K562 (cell line): ENCODE measurements around the gene PDE4D. TPM values are rescaled to one million over a fixed set of nuclear protein-coding genes. Genes with fewer than 3 reads are reported as not detected.

Experiments
- ATAC-seq: fragments of 200-7000 bp; cut with Tn5 transposase; 3 replicates; pipeline ENCODE4 v1.9.1; 2020; ENCODE audit warnings: moderate library complexity
- BruUV-seq: library from RNA; stranded (reverse); fragments of 400-500 nt; replicated peaks from 2 replicates; lab custom pipeline; 2021; lab: Mats Ljungman, UMichigan
- CTCF ChIA-PET: fragments of 300-600 bp; formaldehyde crosslinking; extraction: SDS; loops from one replicate; lab custom pipeline; 2021; ENCODE audit warnings: low intra/inter-chr PET ratio; lab: Yijun Ruan, JAX
- POLR2A ChIA-PET: fragments of 300-600, 350-650 bp; sonication (Branson Sonifier 250); formaldehyde crosslinking; extraction: SDS; loops from one replicate; lab custom pipeline; 2021; ENCODE audit warnings: antibody characterized with exemption, inconsistent platforms; lab: Yijun Ruan, JAX
- DNase-seq, 4 experiments: peaks; one replicate each; pipeline versions ENCODE4 v3.0.0 to v3.0.0-alpha.2; 2011 to 2018; ENCODE audit warnings: low spot score in 3 of 4, mixed read lengths in 3 of 4; ENCODE audit errors: extremely low read depth in 1 of 4
- FAIRE-seq: peaks from 2 replicates; lab custom pipeline; 2011; peaks lifted over from hg19 to GRCh38; lab: Jason Lieb, UNC
- H2AFZ ChIP-seq: 2 replicates; pipeline ENCODE4 v1.6.0; 2011; ENCODE audit warnings: low read depth, low read length, control low read depth, inconsistent platforms
- H3K27ac ChIP-seq: fragments of 200-600 bp; 3 replicates; pipeline ENCODE4 v1.8.0; 2011; ENCODE audit warnings: low read depth, mild to moderate bottlenecking, control low read depth, inconsistent platforms, low read length, moderate library complexity, mixed read lengths; ENCODE audit errors: extremely low read depth
- H3K27me3 ChIP-seq, 2 experiments: fragments of 300-600 bp in 1 of 2; 2 replicates in 1 of 2; 3 replicates in 1 of 2; pipeline versions ENCODE4 v1.6.0 to v1.8.0; 2011; ENCODE audit warnings: inconsistent platforms in 2 of 2, low read length in 2 of 2, mild to moderate bottlenecking in 1 of 2, mixed read lengths in 1 of 2, moderate library complexity in 1 of 2; ENCODE audit not compliant: control insufficient read depth in 2 of 2, insufficient read depth in 2 of 2
- H3K36me3 ChIP-seq: fragments of 300-600 bp; 3 replicates; pipeline ENCODE4 v1.8.0; 2011; ENCODE audit warnings: mild to moderate bottlenecking, low read length, inconsistent platforms; ENCODE audit not compliant: control insufficient read depth, insufficient read depth
- H3K4me1 ChIP-seq, 2 experiments: fragments of 200-600 bp in 1 of 2; replicated peaks in 1 of 2; 2 replicates in 1 of 2; 3 replicates in 1 of 2; pipeline versions ENCODE4 v1.5.1 to v1.8.0; 2011; ENCODE audit warnings: inconsistent platforms in 2 of 2, low read length in 2 of 2, mild to moderate bottlenecking in 1 of 2, mixed read lengths in 1 of 2, moderate library complexity in 1 of 2; ENCODE audit not compliant: control insufficient read depth in 2 of 2, insufficient read depth in 2 of 2
- H3K4me2 ChIP-seq: 2 replicates; pipeline ENCODE4 v1.6.1; 2011; ENCODE audit warnings: low read length, control low read depth, inconsistent platforms, mixed read lengths; ENCODE audit not compliant: insufficient read depth
- H3K4me3 ChIP-seq: fragments of 200-600 bp; sonication (generic), shearing (Covaris generic); 2 replicates; pipeline ENCODE4 v1.5.1; 2016; ENCODE audit warnings: control low read depth, inconsistent platforms
- H3K79me2 ChIP-seq: fragments of 200-600 bp; 3 replicates; pipeline ENCODE4 v1.8.0; 2011; ENCODE audit warnings: low read length, inconsistent platforms; ENCODE audit not compliant: control insufficient read depth, insufficient read depth
- H3K9ac ChIP-seq, 2 experiments: 2 replicates each; pipeline versions ENCODE4 v1.6.0 to v1.6.1; 2011; ENCODE audit warnings: low read depth in 2 of 2, low read length in 2 of 2, control low read depth in 1 of 2, inconsistent platforms in 1 of 2, mild to moderate bottlenecking in 1 of 2, mixed read lengths in 1 of 2; ENCODE audit not compliant: insufficient read depth in 1 of 2
- H3K9me1 ChIP-seq: one replicate; pipeline ENCODE4 v1.6.0; 2011; ENCODE audit warnings: inconsistent platforms, mild to moderate bottlenecking, low read length, moderate library complexity; ENCODE audit not compliant: control insufficient read depth, insufficient read depth
- H3K9me3 ChIP-seq: replicated peaks from 2 replicates; pipeline ENCODE4 v1.5.1; 2011; ENCODE audit warnings: low read depth, low read length, inconsistent platforms; ENCODE audit not compliant: control insufficient read depth, insufficient read depth
- H4K20me1 ChIP-seq: replicated peaks from 2 replicates; pipeline ENCODE4 v1.6.1; 2011; ENCODE audit warnings: low read length, inconsistent platforms, mixed read lengths; ENCODE audit not compliant: control insufficient read depth, insufficient read depth
- C11orf30 ChIP-seq: fragments of 450-650 bp; IDR thresholded peaks from 2 replicates; pipeline ENCODE4 v1.6.1; 2016; ENCODE audit warnings: low read depth, mild to moderate bottlenecking
- E2F3 ChIP-seq: fragments of 250-450 bp; sonication (Bioruptor Pico); IDR thresholded peaks from 2 replicates; pipeline ENCODE4 v1.4.0; 2020; ENCODE audit warnings: mild to moderate bottlenecking
- HIVEP1 ChIP-seq: fragments of 250-450 bp; sonication (Bioruptor Pico); IDR thresholded peaks from 2 replicates; pipeline ENCODE4 v1.4.0; 2020; ENCODE audit warnings: mild to moderate bottlenecking
- MAFK ChIP-seq: IDR thresholded peaks from 2 replicates; pipeline ENCODE4 v1.6.1; 2011; ENCODE audit warnings: low read length, improper control_type of control experiment
- PTBP1 ChIP-seq: fragments of 200-400 bp; formaldehyde crosslinking; IDR thresholded peaks from 2 replicates; pipeline ENCODE4 v1.6.1; 2017; ENCODE audit warnings: low read depth, low read length
- RBM22 ChIP-seq: fragments of 200-400 bp; formaldehyde crosslinking; IDR thresholded peaks from 2 replicates; pipeline ENCODE4 v1.6.1; 2018; ENCODE audit warnings: low read length, low read depth; ENCODE audit not compliant: poor library complexity, severe bottlenecking
- SIN3B ChIP-seq: fragments of 450-650 bp; IDR thresholded peaks from 2 replicates; pipeline ENCODE4 v1.6.1; 2017; ENCODE audit warnings: low read depth, mild to moderate bottlenecking, moderate library complexity
- SNAPC5 ChIP-seq: fragments of 250-450 bp; sonication (Bioruptor Pico); IDR thresholded peaks from 2 replicates; pipeline ENCODE4 v1.8.0; 2021; ENCODE audit warnings: moderate library complexity, mild to moderate bottlenecking, inconsistent platforms
- SUPT5H ChIP-seq: fragments of 450-650 bp; IDR thresholded peaks from 2 replicates; pipeline ENCODE4 v1.6.1; 2016
- ZEB2 ChIP-seq: fragments of 450-650 bp; IDR thresholded peaks from 2 replicates; pipeline ENCODE4 v1.6.1; 2016
- ZFPM2 ChIP-seq: fragments of 250-450 bp; sonication (Bioruptor Pico); IDR thresholded peaks from 2 replicates; pipeline ENCODE4 v1.5.1; 2022; ENCODE audit warnings: mild to moderate bottlenecking
- ZNF146 ChIP-seq: IDR thresholded peaks from one replicate; pipeline ENCODE4 v1.6.1; 2018; ENCODE audit warnings: missing compliant biosample characterization; ENCODE audit not compliant: unreplicated experiment
- ZNF512 ChIP-seq: IDR thresholded peaks from 2 replicates; pipeline ENCODE4 v1.6.1; 2016; ENCODE audit warnings: missing genetic modification characterization, missing compliant biosample characterization
- ZNF668 ChIP-seq: fragments of 250-450 bp; sonication (Bioruptor Pico); IDR thresholded peaks from 2 replicates; pipeline ENCODE4 v1.8.0; 2022; ENCODE audit warnings: mild to moderate bottlenecking, inconsistent platforms
- in situ Hi-C: fragments of 300-500 bp; cut with MboI; formaldehyde crosslinking; loops from 4 replicates; pipeline ENCODE4 v1.15.0; 2018; ENCODE audit warnings: inconsistent platforms, mixed read lengths
- intact Hi-C: fragments of 100-400 bp; cut with micrococcal nuclease; formaldehyde crosslinking; loops from 2 replicates; pipeline ENCODE4 v1.14.2; 2022
- polyA plus RNA-seq, 8 experiments: library from polyadenylated mRNA; depleted of rRNA in 4 of 8; stranded (reverse) in 5 of 8; unstranded in 3 of 8; fragments of >200 nt; fragmentation: Nextera tagmentation in 2 of 8; fragmentation: Illumina TruSeq in 1 of 8; extraction: Ambion mirVana in 2 of 8; extraction: Trizol in 1 of 8; gene quantifications; 2 replicates each; pipeline versions ENCODE4 v1.2.1 to v1.2.3, GENCODE V29; 2011 to 2014; ENCODE audit warnings: inconsistent platforms in 1 of 8, missing spikeins in 1 of 8
- total RNA-seq, 7 experiments: library from RNA; depleted of rRNA in 6 of 7; stranded (reverse); fragments of >200 nt in 6 of 7; fragmentation: Illumina TruSeq in 2 of 7; extraction: Trizol in 2 of 7; gene quantifications; 2 replicates each; pipeline versions ENCODE4 v1.2.1 to v1.2.3, GENCODE V29; 2011 to 2021; ENCODE audit warnings: low replicate concordance in 1 of 7
- TF ChIP-seq, protein P1 (sequence below): fragments of 450-650 bp; formaldehyde crosslinking; IDR thresholded peaks from 2 replicates; pipeline ENCODE4 v1.4.0; 2020; ENCODE audit warnings: mild to moderate bottlenecking, moderate library complexity

PDE4D gene
- total and polyA plus RNA-seq, 9 of the 15 experiments (the other 6 are each of a cell fraction or from before 2014, with no cell fraction given) = 0.04 to 0.46 (median 0.13) TPM

DNA sequence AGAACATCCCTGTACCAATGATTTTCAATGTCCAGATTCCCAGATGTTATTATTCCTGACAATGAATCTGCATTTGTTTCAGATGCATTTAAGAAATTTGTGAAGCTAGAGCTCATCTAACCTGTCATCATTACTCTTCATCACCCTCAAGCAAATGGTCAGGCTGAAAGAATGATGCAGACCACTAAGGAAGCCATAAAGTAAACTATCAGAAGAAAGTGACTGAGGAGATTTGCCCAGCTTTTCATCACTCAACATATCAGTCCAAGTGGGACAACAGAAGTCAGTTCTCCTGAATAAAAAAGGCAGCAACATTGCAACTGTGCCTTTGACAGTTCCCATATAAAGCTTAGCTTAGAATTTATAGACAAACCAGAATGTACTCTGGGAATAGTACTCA lies 419.9 kb downstream of the PDE4D start:
- CTCF ChIA-PET = no interaction called here
- TF ChIP-seq HIVEP1 (CRISPR knock-in tag) (no peak), MAFK (no peak), ZNF512 (tag) (no peak), SNAPC5 (no peak), C11orf30 (no peak), SUPT5H (no peak), ZNF668 (CRISPR knock-in tag) (no peak), SIN3B (no peak), ZFPM2 (no peak), E2F3 (CRISPR knock-in tag) (no peak), ZEB2 (no peak), PTBP1 (no peak), ZNF146 (no peak), RBM22 (no peak)
- TF ChIP-seq, protein P1, sequence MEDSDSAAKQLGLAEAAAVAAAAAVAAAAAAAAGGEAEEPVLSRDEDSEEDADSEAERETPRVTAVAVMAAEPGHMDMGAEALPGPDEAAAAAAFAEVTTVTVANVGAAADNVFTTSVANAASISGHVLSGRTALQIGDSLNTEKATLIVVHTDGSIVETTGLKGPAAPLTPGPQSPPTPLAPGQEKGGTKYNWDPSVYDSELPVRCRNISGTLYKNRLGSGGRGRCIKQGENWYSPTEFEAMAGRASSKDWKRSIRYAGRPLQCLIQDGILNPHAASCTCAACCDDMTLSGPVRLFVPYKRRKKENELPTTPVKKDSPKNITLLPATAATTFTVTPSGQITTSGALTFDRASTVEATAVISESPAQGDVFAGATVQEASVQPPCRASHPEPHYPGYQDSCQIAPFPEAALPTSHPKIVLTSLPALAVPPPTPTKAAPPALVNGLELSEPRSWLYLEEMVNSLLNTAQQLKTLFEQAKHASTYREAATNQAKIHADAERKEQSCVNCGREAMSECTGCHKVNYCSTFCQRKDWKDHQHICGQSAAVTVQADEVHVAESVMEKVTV (CRISPR knock-in tag) = no peak
- Histone ChIP-seq H3K4me2 (no peak overlapping the region), H3K9me3 (no peaks in the 10 kb centered on the region; the same call in 1 of the 2 replicates), H3K79me2 (no peaks in the 10 kb centered on the region), H4K20me1 (no peaks in the 10 kb centered on the region), H2AFZ (no peak overlapping the region), H3K9me1 (no peaks in the 10 kb centered on the region), H3K27ac (no peak overlapping the region), H3K4me1 (no peaks in the 10 kb centered on the region), H3K27me3 (no peaks in the 10 kb centered on the region), H3K36me3 (no peaks in the 10 kb centered on the region), H3K4me3 (no peak overlapping the region), H3K9ac (no peak overlapping the region)
- DNase-seq (no peak), FAIRE-seq (no peak), ATAC-seq (no peak)
- intact Hi-C loops = no loop called here
- in situ Hi-C loops = no loop called here
- BruUV-seq = no TSS peak
- POLR2A ChIA-PET = no interaction called here
